HG03135 (cell line): ENCODE data around the gene FOXP2.
"Not testable (repeated sequence)": the region's sequence is repeated elsewhere in the genome, so short reads cannot be mapped to it uniquely, and the experiment has no call there.

Source experiments
- ATAC-seq: cut with Tn5 transposase; IDR thresholded peaks from one replicate; pipeline ENCODE4 v1.9.1; 2021; ENCODE audit warnings: mild to moderate bottlenecking, moderate library complexity; ENCODE audit not compliant: unreplicated experiment

The FOXP2 gene

DNA sequence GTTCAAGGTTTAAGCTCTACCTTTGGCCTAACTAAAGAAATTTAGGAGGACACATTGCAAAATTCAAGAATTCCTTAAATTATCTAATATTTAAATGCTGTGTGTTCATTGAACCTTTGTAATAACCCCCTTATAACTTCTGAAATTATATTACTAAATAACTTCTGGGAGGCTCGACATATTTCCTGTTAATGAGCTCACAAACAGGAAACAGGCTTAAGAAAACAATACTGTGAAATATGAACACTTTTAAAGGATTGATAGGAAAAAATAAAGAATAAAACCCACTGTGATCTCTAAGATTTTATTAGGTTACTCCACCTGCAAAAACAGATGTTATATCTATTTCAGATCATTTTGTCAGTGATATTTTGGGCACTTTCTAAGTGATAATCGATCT is 74.1 kb downstream of the FOXP2 start:
- no peak for ATAC-seq

GRCh38 chr7:114497491-114497890 is 82.9 kb downstream of the FOXP2 start:
- ATAC-seq, result not testable (repeated sequence)

DNA sequence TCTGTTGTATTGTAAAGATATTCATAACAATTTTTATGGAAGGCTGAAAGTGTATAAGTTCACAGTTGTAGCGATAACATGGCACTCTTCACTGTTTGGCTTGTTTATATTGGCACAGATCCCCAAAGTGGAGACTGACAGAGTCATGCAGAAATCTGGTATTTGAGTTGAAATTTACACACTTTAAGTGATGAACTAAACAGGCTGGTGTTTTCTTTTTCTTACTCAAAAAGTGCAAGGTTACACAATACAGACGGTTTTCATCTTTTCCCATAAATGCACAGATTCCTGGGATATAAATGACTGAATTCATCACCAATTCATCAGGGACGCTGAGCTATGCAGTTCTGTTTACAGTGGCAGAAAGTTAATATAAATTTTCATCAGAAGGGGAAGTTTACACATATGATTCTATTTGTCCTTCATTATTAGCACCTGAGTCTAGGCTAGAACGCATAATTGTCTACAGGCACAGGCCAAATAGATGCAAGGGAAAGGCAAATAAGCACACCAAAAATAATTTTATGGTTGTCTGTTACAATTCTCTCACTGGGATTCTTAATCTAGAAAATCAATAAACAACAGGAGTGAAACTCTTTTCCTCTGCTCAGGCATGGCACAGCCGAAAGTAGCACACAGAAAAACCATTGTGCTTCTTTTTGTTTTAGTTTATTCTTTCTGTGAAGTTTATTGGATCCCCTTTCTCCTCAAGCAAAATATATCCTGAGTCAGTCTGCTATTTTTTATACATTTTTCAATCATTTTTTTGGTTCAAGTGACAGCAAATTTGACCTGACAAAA is 88.0 kb downstream of the FOXP2 start:
- ATAC-seq, result no peak

- ATAC-seq, result no peak
Measured at GRCh38 chr7:114504586-114504985, 90.0 kb downstream of the FOXP2 start.

- no peak for ATAC-seq
Measured at GRCh38 chr7:114507381-114507780, 92.8 kb downstream of the FOXP2 start.

GRCh38 chr7:114508086-114508485 is 93.5 kb downstream of the FOXP2 start:
- ATAC-seq, result no peak

- not testable (repeated sequence) for ATAC-seq
Measured at GRCh38 chr7:114510824-114511223, 96.2 kb downstream of the FOXP2 start.

DNA sequence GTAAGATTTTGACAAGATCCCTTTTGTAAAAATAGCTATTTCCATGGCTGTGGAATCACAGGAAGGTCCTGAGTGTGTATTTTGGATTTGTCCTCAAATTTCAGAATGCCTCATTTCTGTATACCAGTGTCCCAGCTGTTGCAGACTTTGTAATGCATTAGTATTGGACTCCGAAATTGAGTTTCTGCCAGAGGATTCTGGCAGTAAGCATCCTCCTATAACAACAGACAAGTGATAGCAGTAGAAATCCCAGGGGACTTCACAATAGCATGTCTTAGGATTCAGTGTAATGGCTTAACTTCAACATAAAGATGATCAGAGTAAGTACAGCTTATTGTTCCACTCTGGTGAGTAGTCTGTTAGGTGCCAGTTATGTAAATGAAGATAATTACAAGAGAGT is 104.6 kb downstream of the FOXP2 start:
- no peak for ATAC-seq

- ATAC-seq, result no peak
Measured at GRCh38 chr7:114522081-114522480, 107.5 kb downstream of the FOXP2 start.

DNA sequence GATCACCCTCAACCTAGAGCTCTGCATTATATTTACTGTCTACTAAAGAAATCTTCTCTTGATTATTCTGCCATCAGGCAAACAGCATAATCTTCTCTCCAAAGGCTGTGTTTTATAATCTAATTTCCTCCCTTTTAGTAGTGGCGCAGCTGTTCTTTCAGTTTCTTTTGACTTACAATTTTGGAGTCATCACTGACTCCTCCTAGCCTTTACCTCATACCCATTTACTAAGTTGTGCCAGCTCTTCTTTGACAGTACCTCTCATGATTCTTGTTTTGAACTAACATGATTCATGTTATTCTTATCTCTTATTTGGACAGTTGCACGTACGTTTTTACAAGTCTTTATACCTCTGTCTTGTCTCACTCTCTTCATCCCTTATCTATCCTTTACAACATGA is 113.0 kb downstream of the FOXP2 start:
- ATAC-seq, result no peak

DNA sequence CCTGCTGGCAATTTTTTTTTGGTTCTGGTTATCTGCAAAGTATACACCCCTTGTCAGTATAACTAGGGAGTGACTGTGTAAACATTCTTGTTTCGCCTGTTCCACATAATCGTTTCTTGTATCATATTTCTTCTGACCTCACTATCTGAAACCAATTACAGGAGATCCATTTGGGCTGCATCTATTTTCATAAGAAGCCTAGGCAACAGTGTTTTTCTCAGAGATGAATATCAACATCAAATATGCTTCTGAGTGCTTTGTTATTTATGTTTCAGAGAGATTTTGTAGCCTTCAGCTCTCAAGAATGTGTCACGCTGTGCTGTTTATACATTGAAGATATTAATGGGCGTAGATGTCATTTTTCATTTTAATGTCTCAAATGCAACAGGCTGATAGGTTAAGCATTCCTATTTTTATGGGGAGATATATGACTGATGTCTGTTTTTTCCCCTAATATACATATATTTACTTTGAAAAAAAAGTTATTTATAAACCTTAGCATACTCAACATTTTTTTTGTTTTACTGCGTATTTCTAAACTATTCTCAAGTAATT is 115.5 kb downstream of the FOXP2 start:
- no peak for ATAC-seq

- ATAC-seq, result no peak
Measured at GRCh38 chr7:114531326-114531725, 116.7 kb downstream of the FOXP2 start.

DNA sequence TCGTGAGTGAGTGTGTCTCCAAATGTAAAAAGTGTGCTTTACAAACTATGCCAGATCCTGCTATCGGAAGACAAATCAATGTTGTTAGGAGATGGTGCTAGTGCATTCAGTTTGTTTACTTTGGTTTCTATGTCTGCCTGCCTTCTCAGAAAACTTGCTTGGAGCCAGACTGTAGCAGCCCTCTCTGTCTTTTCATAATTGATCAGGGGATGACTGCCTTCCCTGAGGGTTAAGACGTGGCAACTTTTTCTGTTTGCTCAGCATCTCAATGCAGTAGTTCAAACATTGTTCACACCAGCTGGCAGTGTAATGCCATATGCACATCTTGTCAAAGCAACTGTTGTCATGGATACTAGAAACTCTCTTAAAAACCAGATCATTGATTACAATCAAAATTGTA is 118.5 kb downstream of the FOXP2 start:
- no peak for ATAC-seq

DNA sequence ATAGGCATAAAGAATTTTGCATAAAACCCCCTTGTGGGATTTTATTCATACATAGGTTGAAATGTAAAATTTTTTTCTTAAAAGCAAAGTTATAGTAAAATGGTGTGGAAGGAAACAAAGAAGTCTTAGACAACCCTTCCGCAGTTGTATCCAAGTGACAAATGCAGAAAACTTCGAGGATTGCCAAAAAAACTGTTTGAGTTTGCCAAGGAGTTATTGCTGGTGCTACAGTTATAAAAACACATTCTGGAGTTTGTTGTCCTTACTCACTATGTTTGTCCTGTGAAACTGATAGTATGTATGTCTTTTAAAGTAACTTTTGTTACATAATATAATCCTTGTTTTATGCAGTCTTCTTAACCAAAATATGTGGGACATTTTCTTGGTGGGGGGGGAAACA is 120.3 kb downstream of the FOXP2 start:
- ATAC-seq, result no peak

- ATAC-seq, result no peak
Measured at GRCh38 chr7:114539575-114539974, 125.0 kb downstream of the FOXP2 start.

- no peak for ATAC-seq
Measured at GRCh38 chr7:114540291-114540690, 125.7 kb downstream of the FOXP2 start.

GRCh38 chr7:114547346-114547745 is 132.7 kb downstream of the FOXP2 start:
- not testable (repeated sequence) for ATAC-seq

DNA sequence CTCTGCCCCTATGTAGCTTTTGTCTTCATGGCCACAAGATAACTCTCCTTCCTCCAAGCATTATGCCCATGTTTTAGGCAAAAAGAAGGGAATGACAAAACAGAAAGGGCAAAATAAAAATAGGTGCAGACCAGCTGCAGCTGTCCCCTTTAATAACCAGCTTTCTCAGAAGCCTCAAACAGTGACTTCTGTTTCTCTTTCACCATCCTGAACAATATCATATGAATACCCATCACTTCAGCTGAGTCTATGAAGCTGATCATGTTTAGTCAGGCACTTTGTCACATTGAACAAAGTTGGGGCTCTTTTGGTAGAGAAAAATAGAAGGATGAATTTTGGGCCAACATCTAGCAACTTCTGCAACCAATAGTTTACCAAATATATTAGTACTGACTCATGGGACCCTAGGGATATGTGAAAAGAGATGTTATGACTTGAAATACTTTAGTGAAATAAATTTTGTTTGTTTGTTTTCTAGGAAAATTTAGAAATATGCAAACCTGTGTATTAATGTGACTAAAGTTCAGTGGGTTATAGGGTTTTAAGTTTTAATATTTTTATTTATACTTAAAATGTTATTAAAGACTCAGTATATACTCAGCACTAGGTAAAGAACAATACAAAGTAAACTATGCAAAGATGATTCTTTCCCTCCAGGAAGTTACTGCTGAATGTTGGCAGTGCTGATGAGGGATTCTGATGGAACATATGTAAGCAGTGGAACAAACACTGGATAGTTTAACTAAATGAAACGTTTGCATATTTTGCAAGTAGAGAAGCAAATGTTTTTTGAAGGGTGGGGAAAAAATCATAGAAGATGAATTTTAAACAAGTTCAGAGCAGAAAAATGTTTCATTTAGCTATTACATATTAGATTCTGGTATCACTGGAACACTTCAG is 133.7 kb downstream of the FOXP2 start:
- ATAC-seq, result no peak

- no peak for ATAC-seq
Measured at GRCh38 chr7:114554781-114555537, 140.3 kb downstream of the FOXP2 start.

DNA sequence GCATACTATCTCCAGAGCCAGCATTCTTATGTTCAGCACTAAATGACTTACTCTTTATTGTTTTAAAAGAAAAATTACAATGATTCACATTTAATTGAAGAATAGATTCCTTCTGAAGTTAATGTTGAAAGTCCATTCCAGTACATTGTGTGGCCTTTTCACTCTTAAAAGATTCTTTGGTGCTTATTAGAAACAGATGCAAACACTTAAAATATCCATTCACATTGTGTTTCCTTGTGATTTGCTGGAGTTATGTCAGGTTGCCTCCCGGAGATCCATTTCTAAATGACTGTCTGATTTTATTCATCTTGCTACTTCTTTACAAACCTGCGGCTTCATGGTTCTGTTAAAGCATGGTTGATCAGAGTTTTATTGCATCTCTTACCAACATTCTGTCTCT is 152.8 kb downstream of the FOXP2 start:
- no peak for ATAC-seq

DNA sequence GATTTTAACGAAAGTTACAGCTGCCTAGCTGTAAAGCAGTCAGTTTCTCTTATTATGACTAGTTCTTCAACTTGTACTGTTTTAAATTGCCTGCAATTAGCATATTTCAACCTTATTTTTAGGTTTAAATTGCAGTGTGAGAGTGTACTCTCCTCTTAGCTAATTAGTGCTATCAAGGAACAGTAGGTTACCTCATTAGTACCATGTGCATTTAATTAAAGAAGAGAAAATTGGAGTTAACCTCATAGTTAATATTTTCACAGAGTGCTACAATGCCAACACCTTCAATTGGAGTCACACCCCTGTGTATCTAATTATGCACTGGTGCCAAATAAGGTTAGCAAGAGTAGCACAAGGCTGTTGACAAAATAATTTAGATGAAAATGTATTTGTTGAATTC is 154.6 kb downstream of the FOXP2 start:
- ATAC-seq, result no peak
